Hepatocyte (in vitro differentiated cells): ENCODE data around the gene MOK. TPM values are rescaled to one million over a fixed set of nuclear protein-coding genes. Genes with fewer than 3 reads are reported as not detected.

Source experiments
- DNase-seq: peaks from one replicate; pipeline ENCODE4 v3.0.0-alpha.2; 2016; ENCODE audit warnings: low spot score
- H2AFZ ChIP-seq: fragments of 200-600 bp; sonication (generic); 2 replicates; pipeline ENCODE4 v1.6.0; 2016; ENCODE audit warnings: antibody characterized with exemption, mild to moderate bottlenecking
- H3K27ac ChIP-seq: fragments of 200-600 bp; sonication (generic); 2 replicates; pipeline ENCODE4 v1.5.1; 2016; ENCODE audit warnings: mild to moderate bottlenecking
- H3K27me3 ChIP-seq: fragments of 200-600 bp; sonication (generic); 2 replicates; pipeline ENCODE4 v1.6.1; 2016
- H3K36me3 ChIP-seq: fragments of 200-600 bp; sonication (generic); replicated peaks from 2 replicates; pipeline ENCODE4 v1.5.1; 2016; ENCODE audit warnings: low read depth; ENCODE audit not compliant: insufficient read depth
- H3K4me1 ChIP-seq: fragments of 200-600 bp; sonication (generic); 2 replicates; pipeline ENCODE4 v1.5.1; 2016; ENCODE audit warnings: mild to moderate bottlenecking, moderate library complexity; ENCODE audit not compliant: insufficient read depth
- H3K4me2 ChIP-seq: fragments of 200-600 bp; sonication (generic); 2 replicates; pipeline ENCODE4 v1.6.0; 2016
- H3K4me3 ChIP-seq: fragments of 200-600 bp; sonication (generic); 2 replicates; pipeline ENCODE4 v1.5.1; 2016; ENCODE audit warnings: mild to moderate bottlenecking
- H3K79me2 ChIP-seq: fragments of 200-600 bp; sonication (generic); 2 replicates; pipeline ENCODE4 v1.6.0; 2017; ENCODE audit warnings: mild to moderate bottlenecking
- H3K9me2 ChIP-seq: fragments of 200-600 bp; sonication (generic); replicated peaks from 2 replicates; pipeline ENCODE4 v1.6.0; 2017; ENCODE audit warnings: mild to moderate bottlenecking; ENCODE audit not compliant: insufficient read depth
- H3K9me3 ChIP-seq: fragments of 200-600 bp; sonication (generic); 2 replicates; pipeline ENCODE4 v1.5.1; 2016; ENCODE audit warnings: low read depth, mild to moderate bottlenecking
- H4K20me1 ChIP-seq: fragments of 200-600 bp; sonication (generic); 2 replicates; pipeline ENCODE4 v1.6.0; 2016; ENCODE audit warnings: mild to moderate bottlenecking; ENCODE audit not compliant: insufficient read depth, poor library complexity, severe bottlenecking
- EZH2 ChIP-seq: fragments of 200-600 bp; sonication (generic); IDR thresholded peaks from 2 replicates; pipeline ENCODE4 v1.6.1; 2016; ENCODE audit warnings: antibody characterized with exemption, mild to moderate bottlenecking, borderline replicate concordance
- EZH2phosphoT487 ChIP-seq: fragments of 200-600 bp; sonication (generic); IDR thresholded peaks from one replicate; pipeline ENCODE4 v1.6.1; 2018; ENCODE audit warnings: antibody characterized with exemption, mild to moderate bottlenecking, low read depth, moderate library complexity; ENCODE audit not compliant: unreplicated experiment, severe bottlenecking
- WGBS: methylation state at CpG from one replicate; pipeline ENCODE4 v1.1.6; 2016; ENCODE audit warnings: low lambda C conversion rate; ENCODE audit errors: missing lambda C conversion rate; 5-methylcytosine and 5-hydroxymethylcytosine counted together
- polyA plus RNA-seq: library from polyadenylated mRNA; unstranded; fragments of >200 nt; fragmentation: Nextera tagmentation; extraction: Ambion mirVana; gene quantifications from 2 replicates; pipeline ENCODE4 v1.2.1, GENCODE V29; 2016
- total RNA-seq: library from RNA; depleted of rRNA; stranded (reverse); fragments of >200 nt; gene quantifications from 2 replicates; pipeline ENCODE4 v1.2.3, GENCODE V29; 2014
- TF ChIP-seq, protein P1 (sequence below): fragments of 200-600 bp; sonication (generic); IDR thresholded peaks from 2 replicates; pipeline ENCODE4 v1.5.1; 2016; ENCODE audit warnings: antibody characterized with exemption, mild to moderate bottlenecking; ENCODE audit not compliant: poor library complexity

MOK gene
- total and polyA plus RNA-seq, 2 experiments from 2014 or later, result 9.3 to 13.5 TPM

DNA sequence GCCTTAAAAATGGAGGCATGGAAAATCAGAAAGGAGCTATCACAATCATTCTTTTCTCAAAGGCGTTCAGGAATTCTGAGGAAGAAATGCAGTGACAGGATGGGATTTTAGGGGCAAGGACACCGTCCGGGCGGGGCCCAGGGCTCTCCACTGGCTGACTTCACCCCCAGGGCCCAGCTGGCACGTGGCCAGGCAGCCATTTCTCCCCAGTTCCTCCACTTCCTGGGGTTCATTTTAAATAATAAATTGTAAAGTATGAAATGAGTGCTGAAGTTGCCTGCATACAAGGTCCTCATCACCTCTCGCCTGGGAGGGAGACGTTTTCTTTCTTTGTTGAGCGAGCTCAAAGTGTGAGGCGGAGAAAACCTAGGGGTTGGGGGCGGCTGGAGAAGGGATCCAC, 91.5 kb downstream of the MOK start:
- H3K9me2 ChIP-seq, result no peaks in the 10 kb centered on the region
- H3K79me2 ChIP-seq, result peaks cover 39% of the 10 kb centered on the region
- TF ChIP-seq, protein P1, sequence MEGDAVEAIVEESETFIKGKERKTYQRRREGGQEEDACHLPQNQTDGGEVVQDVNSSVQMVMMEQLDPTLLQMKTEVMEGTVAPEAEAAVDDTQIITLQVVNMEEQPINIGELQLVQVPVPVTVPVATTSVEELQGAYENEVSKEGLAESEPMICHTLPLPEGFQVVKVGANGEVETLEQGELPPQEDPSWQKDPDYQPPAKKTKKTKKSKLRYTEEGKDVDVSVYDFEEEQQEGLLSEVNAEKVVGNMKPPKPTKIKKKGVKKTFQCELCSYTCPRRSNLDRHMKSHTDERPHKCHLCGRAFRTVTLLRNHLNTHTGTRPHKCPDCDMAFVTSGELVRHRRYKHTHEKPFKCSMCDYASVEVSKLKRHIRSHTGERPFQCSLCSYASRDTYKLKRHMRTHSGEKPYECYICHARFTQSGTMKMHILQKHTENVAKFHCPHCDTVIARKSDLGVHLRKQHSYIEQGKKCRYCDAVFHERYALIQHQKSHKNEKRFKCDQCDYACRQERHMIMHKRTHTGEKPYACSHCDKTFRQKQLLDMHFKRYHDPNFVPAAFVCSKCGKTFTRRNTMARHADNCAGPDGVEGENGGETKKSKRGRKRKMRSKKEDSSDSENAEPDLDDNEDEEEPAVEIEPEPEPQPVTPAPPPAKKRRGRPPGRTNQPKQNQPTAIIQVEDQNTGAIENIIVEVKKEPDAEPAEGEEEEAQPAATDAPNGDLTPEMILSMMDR, result no peak
- TF ChIP-seq EZH2phosphoT487 (no peak), EZH2 (no peak)
- peaks cover 25% of the 10 kb centered on the region for H4K20me1 ChIP-seq
- 93% methylated on average over 10 of the region's 10 CpGs for WGBS
- H3K36me3 ChIP-seq, result no peaks in the 10 kb centered on the region
- no peak overlapping the region for H3K27ac ChIP-seq
- H3K27me3 ChIP-seq, result no peaks in the 10 kb centered on the region
- no peak overlapping the region for H2AFZ ChIP-seq
- H3K4me1 ChIP-seq, result peaks cover 10% of the 10 kb centered on the region
- no peak overlapping the region for H3K4me3 ChIP-seq
- DNase-seq, result no peak
- H3K4me2 ChIP-seq, result no peak overlapping the region
- H3K9me3 ChIP-seq, result no peaks in the 10 kb centered on the region

DNA sequence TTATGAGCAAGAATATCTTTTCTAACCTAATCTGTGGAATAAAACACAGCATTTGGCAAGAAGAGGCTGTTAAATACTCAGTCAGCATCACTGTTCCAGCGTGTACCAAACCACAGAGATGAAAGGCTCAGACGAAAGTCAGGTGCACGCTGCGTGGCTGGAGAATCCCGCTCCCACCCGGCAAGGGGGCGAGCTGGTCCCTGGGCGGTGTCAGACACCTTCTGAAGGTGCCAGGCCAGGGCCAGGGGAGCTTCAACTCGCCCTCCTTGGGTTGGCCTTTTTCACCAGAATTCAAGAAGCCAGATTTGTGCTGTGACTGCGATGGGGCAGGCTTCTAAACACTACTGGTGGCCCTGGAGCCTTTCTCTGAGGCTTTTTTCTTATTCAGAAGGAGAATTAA, 92.1 kb downstream of the MOK start:
- no peak for DNase-seq
- Histone ChIP-seq H2AFZ (no peak overlapping the region), H3K9me2 (no peaks in the 10 kb centered on the region), H3K4me1 (peaks cover 10% of the 10 kb centered on the region), H3K4me2 (no peak overlapping the region), H4K20me1 (peaks cover 25% of the 10 kb centered on the region), H3K27me3 (no peaks in the 10 kb centered on the region), H3K36me3 (no peaks in the 10 kb centered on the region), H3K79me2 (peaks cover 38% of the 10 kb centered on the region), H3K9me3 (no peaks in the 10 kb centered on the region), H3K4me3 (no peak overlapping the region), H3K27ac (no peak overlapping the region)
- TF ChIP-seq EZH2phosphoT487 (no peak), EZH2 (no peak)
- TF ChIP-seq, protein P1, result no peak
- 92% methylated on average over 10 of the region's 10 CpGs for WGBS

DNA sequence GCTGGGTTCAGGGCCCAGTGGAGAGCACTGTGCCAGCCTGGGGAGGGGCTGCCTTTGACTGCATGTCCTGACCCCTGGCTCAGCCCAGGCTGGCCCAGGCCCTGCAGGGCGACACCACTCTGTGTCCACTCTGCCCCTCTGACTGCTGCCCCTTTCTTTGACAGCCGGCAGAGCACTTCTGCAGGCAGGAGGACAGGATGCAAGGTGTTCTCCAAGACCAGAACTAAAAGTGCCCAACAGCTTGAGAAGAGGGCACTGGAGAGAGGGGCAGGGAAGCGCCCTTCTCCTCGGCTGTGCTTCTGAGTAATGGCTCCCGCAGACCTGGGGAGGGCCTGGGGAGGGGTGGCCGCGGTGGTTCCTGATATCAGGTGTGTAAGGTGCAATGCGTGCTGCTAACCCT, 92.6 kb downstream of the MOK start:
- no peak overlapping the region for H3K27ac ChIP-seq
- no peak overlapping the region for H3K4me3 ChIP-seq
- WGBS, result 92% methylated on average over 8 of the region's 8 CpGs
- no peak overlapping the region for H2AFZ ChIP-seq
- no peaks in the 10 kb centered on the region for H3K36me3 ChIP-seq
- DNase-seq, result no peak
- peaks cover 33% of the 10 kb centered on the region for H3K79me2 ChIP-seq
- H4K20me1 ChIP-seq, result peaks cover 25% of the 10 kb centered on the region
- H3K4me1 ChIP-seq, result peaks cover 10% of the 10 kb centered on the region
- H3K9me2 ChIP-seq, result no peaks in the 10 kb centered on the region
- TF ChIP-seq EZH2phosphoT487, result no peak
- TF ChIP-seq, protein P1, result no peak
- no peak for TF ChIP-seq EZH2
- H3K9me3 ChIP-seq, result no peaks in the 10 kb centered on the region
- H3K27me3 ChIP-seq, result no peaks in the 10 kb centered on the region
- H3K4me2 ChIP-seq, result no peak overlapping the region

DNA sequence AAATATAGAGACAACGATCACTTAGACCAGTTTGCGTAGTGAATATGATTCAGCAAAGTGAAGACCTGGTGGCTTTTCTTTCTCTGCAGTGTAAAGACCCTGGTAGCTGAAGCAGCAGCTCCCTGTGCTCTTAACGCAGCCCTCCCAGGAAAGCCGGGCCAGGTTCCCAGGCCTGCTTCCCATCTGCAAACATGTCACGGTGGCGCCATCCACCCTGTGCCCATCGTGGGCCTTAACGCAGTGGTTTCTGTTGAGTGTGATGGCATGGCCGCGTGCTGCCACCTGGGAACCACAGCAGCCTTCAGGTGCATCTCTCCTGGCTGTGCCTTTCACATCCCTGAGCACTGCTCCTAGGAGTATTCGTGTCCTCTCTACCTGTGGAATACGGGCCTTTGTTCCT, 93.7 kb downstream of the MOK start:
- Histone ChIP-seq H3K27ac (no peak overlapping the region), H3K4me1 (peaks cover 10% of the 10 kb centered on the region), H3K79me2 (peaks cover 23% of the 10 kb centered on the region), H3K4me3 (no peak overlapping the region), H4K20me1 (peaks cover 22% of the 10 kb centered on the region), H3K36me3 (no peaks in the 10 kb centered on the region), H3K9me3 (no peaks in the 10 kb centered on the region), H2AFZ (no peak overlapping the region), H3K9me2 (no peaks in the 10 kb centered on the region), H3K4me2 (no peak overlapping the region), H3K27me3 (no peaks in the 10 kb centered on the region)
- 97% methylated on average over 12 of the region's 12 CpGs for WGBS
- no peak for DNase-seq
- no peak for TF ChIP-seq EZH2
- TF ChIP-seq, protein P1, result no peak
- TF ChIP-seq EZH2phosphoT487, result no peak
